Nucleus accumbens (tissue), 56 donors: ENCODE results near the gene TIAM1.
A peak's percentile ranks its signal among the peaks of the same experiment; 100 is the strongest.

Experiments used
- DNase-seq, 56 donors: peaks; one replicate each; lab custom pipeline; 2025; lab: John Stamatoyannopoulos, UW

TIAM1 gene

DNA sequence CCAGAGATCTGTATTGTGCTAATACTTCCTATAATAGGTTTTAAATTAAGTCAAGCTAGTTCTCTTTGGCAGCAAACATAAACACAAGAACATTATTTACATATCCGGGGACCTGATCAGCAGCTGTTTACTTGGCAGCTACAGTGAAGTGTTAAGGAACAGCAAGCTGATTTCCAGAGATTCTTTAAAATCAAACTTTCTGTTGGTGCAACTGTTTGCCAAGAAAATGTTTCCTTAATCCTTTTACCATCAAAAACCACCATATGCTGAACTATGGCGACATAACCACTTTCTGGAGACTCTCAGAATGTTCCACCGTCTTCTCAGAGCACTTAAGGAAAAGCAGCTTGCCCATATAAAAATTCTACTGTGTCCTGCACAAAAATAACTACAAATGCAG lies 198.8 kb downstream of the TIAM1 start:
- DNase-seq, result no peak

DNA sequence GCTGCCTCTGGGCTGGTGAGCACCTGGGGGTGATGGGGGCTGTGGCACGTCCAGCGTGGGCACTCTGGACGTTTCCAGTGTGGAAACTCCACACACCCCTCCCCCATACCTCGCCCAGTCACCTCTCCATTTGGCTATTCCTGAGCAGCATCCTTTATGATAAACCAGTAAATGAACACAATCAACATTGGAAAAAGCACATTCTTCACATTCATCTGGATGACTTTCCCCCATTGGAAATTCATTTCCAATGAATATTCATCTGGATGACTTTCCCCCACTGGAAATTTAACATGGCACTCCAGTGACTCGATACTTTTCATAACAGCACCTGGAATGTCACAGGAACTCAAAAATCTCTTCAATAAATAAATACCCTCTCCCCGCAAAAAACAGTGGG lies 201.0 kb downstream of the TIAM1 start:
- no peak for DNase-seq

DNA sequence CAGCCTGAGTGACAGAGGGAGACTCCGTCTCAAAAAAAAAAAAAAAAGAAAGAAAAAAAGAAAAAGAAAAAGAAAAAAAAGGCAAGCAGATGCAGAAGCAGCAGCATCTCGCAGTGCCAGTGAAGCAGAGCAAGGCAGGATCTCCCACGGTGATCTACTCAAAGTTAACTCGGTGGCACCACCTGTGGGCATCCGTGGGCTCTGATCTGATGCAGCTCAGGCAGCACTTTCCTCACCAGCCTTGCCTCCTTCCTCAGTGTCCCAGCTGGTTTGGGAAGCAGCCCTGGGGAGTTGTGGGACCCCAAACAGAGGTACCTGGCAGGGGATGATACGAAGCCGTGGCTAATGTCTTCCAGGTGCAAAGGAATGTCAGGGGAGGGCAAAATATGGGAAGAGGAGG lies 201.5 kb downstream of the TIAM1 start:
- DNase-seq, result peak in 4 of 56 donors; percentile 9 to 24 (median 14)

DNA sequence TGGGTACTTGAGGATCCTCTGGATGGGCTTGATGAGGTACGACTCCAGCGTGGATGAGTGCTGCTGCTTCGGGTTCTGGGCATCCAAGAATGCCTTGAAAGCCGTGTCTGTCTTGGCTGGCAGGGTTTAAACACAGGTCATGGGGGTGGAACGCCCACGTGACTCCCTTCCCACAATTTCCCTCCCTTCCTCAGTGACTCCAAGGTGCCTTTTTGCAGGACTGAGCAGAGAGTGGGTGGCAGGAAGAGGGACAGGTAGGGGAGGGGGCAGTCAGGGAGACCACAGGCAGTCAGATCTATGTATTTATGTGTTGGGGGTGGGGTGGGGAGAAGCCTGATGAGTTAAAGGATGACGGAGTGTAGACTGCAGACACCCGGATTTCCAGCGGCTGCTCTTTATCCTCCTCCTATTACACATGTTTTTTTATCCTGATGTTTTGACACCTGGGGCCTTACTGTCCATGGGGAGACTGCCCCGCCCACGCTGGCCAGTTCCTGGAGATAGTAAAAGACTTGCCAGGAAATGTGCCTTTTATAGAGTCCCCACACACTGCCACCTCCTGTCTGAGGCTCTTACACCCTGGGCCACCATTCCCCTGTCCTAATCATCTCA lies 202.6 kb downstream of the TIAM1 start:
- no peak for DNase-seq

DNA sequence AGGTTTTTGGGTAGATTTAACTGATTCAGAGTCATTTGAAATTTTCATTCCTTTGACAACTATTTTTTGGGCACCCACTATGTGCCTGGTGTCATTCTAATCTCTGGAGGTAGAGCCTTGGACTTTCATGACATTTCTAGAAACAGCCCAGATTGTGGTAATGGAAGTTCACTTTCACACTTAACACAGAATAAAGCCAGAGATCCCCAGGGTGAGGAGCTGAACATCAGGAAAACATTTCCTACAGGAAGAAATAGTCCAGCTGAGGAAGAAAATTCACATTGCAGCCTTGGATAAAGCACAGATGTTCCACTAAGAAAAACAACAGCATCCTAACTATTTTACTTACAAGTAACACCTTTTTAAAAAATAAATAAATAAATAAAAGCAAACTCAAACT lies 203.4 kb downstream of the TIAM1 start:
- DNase-seq, result no peak

DNA sequence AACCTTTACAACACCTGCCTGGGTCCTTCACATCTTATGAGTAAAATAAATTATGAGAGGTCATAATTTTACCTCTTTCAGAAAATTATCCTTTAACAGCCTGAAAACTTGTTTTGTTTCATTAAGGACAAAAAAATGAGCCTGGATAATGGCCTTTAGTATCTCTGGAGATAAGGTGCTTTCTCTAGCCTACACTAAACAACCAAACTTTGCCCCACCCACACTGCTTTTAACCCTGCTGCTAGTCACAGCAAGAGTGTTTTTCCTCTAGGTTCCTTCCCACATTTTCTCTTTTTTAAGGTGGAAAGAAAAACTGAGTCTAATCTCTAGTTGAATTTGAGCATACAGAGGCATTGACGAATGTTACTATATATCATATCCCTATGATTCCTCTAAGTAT lies 204.0 kb downstream of the TIAM1 start:
- DNase-seq, result no peak

DNA sequence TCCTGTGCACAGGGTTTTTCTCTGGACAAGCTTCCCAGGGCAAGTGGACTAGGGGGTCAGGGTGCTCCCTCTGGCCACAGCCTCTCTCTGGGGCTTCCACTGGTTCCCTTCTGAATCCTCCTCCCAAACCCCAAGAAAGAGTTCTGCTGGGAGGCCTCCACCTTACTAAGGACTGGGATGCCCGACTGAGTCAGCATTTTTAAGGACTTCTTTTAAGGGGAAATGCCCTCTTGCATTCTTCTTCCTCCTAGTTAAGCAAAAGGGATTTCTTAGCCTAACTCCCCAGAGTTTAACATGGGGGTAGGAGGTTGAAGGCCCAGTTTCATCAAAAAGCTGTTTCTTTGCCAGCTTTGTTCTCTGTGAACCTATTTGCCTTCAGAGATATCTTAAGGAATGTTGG lies 206.1 kb downstream of the TIAM1 start:
- no peak for DNase-seq

DNA sequence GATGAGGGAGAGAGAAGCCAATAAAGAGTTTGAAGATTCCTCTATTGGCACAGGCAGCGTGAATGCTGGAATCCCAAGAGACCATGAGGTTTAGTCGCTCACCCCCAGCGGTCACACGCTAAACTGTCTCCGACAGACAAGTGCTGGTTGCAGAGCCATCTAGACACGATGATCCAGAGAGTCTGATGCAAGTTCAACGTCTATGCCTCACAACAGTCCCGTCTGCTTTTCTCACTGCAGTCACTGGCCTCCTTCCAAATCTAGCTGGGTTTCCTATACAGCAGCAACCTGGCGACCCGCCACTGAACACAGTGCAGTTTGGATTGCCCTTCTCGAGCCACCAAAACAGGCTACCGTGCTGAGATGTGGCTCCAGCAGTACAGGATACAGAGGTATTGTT lies 207.2 kb downstream of the TIAM1 start:
- peak in 16 of 56 donors; percentile 11 to 59 (median 25) for DNase-seq

DNA sequence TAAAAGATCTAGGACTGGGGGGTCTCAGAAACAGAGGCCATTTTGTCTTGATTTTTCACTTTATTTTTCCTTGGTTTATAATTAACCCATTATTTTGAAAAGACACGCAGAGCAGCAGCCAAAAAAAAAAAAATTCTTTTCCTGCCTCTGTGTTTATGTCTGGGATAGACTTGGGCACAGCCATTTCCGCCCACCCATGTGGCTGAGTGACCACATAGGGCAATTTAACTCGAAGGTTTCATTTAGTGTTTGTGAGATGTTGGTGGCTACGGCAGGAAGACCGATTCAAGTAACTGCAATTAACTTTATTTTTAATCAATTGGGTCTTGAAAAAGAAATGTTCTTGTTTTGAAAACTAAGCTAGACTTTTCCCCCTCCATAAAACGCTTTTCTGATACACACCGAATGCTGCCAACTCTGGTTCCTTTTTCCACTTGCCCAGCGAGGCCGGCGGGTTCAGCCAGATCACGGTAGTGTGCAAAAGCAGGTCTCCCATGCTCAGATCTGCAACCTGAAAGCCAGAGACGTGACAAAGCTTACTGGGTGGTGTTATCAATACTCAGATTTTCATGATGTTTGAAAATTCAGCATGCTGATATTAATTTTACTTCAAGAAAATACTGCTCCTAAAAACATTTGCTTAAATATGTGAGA lies 208.4 kb downstream of the TIAM1 start:
- peak in 1 of 56 donors; percentile 15 for DNase-seq

DNA sequence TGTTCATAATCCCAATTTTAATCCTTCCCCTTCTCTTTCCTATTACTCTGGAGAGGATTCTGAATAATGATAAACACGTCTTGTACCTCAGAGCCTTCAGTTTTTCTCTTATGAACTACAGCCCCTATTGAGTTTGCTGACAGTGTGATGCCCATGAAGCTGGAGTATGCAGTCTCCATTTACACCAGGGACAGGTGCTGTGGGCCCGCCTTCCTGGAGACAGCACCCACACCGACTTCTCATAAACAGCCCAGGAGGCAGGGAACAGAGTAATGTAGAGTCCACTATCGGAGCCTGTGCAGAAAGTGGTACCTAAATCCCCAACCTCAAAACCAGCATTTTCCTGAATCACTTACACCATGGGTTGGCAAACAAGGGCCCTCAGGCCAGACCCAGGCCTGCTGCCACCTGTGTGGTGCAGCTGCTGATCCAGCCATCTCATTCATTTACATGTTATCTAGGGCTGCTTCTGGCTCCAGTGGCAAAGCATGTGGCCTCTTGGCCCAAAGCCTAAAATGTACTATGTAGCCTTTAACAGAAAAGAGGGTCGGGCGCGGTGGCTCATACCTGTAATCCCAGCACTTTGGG lies 210.7 kb downstream of the TIAM1 start:
- DNase-seq, result no peak

DNA sequence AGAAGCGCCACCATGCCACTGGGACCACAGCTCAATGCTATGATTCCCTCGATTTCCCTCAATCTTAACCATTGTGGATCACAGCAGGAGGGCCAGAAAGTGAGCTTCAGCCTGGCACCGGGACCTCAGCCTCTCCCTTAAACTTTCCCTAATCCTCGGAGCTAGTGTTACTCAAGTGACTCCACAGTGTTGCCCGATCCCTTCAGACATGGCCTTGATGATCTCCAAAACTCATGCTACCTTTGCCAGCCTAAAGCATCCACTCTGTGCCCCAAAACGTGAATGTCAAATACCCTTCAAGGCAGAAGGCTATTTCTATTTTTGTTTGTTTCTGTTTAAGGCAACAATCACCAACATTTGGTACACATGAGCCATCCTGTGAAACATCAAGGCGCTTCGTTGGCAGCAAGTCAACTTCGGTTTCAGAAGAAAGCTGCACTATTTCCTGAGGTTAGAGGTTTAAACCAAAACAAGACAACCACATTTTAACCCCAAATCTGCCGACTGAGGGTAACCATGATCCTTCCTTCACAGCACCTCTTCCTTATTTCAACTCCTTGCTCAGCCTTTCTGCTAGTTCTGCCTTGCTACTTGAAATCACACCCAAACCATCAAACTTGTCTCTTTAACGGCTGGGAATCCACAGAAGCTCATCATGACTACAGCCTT lies 211.4 kb downstream of the TIAM1 start:
- peak in 3 of 56 donors; percentile 19 to 39 (median 23) for DNase-seq

DNA sequence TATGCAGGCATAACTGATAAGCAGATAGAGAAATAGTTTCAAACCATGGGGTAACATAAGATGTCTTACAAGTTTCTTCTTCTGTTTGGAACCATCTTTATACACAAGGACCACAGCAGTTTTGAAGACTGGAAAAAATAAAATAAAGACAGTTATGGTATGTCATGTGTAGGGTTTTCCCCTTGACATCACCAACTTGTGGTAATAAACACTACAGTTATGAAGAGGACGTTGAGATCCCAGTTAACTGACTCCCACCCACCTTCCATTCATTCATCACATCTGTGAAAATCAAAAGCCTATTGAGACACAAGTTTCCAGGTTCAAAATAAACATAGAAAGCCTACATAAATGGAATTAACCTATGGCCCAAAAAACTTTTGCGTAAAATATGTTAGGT lies 213.2 kb downstream of the TIAM1 start:
- DNase-seq, result no peak

DNA sequence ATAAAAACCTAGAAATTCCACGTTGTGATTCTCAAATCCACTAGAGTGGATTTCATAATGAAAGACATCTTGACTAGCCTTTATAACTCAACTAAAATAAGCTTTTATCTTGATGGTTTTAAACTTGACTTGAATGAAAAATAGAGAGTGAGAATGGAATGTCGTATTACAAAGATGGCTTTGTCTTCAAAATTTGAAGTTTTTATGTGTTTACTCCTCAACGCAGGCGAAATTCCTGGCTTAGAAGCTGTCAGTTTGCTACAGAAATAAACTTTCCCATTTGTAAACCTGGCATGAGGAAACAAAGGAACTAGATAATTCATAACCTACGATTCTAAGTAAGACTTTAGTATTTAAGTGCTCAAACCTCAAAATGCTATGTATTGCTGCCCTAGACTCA lies 215.8 kb downstream of the TIAM1 start:
- no peak for DNase-seq

DNA sequence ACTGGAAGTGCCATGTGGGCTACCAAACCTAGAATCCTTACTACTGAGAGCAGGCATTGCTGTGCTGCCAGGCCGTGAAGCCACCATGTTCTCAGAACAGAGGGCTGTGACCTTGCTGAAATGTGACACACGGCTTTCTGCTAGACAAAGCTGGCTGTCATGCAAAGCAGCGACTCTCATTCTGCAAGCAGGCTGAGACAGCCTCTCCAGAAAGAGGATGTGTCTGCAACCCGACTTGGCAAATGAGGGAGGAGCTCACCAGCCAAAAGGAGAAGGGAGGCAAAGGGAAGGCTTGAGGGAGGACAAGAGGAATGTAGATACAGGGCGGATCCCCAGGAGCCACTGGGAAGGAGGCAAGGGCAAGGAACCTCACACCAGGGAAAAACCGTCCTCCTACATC lies 220.1 kb downstream of the TIAM1 start:
- DNase-seq, result peak in 16 of 56 donors; percentile 17 to 65 (median 30)

DNA sequence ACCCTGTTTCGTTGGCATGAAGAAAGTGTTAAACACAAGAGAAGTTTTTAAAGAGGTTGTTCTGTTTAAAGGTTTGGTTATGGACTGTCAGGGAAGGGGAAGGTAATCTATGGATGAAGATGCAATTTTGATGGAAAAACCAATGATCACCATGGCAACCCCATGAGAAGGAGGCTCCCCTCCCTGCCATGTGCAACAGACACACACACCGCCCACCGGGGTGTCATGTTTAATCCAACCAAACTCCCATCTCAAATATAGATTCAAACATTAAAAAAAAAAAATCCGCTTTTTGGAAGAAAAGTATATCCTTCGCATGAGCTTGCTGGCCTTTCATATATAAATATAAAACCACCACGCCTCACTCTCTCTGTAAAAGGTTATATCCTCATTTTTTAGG lies 224.9 kb downstream of the TIAM1 start:
- DNase-seq, result peak in 5 of 56 donors; percentile 17 to 36 (median 23)

DNA sequence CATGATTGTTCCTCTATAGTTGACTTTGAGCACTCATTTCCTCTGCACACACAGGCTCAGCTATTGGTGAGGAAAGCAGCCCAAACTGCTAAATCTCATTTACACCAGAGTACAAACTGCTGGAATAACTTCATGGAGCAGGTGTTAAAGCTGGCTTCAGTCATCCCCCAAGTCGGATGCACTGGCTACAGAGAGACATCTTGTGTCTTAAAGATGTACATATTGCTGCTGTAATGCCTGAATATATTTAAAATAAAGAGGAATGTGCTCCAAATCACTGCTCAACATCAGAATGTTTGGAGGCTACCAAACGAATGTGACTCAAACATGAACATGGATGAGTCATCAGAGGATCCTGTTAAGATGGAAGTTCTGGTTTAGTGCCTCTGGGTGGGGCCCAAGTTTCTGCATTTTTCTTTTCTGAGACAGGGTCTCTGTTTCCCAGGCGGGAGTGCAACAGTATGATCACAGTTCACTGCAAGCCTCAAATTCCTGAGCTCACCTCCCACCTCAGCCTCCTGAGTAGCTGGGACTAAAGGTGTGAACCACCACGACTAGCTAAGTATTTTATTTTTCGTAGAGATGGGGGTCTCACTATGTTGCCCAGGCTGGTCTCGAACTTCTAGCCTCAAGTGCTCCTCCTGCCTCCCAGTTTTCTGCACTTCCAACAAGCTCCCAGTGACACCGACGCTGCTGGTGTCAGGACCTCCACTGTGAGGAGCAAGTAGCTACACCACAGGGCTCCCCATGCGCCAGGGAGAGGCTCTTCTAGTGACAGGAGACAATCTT lies 226.7 kb downstream of the TIAM1 start:
- DNase-seq, result no peak

DNA sequence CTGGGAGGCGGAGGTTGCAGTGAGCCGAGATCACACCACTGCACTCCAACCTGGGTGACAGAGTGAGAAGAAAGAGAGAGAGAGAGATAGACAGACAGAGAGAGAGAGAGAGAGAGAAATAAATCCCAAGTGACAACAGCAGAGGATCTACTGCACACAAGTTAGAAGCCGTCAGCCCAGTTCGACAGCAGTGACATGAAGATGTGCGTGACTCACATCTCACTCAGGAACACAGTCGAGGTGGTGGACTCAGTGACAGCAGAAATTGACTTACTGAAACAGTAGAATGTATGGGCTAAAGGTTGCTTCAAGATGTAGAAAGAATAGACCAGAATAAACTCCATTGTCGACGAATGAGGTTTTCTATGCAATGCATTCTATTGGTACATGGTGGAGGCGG lies 228.8 kb downstream of the TIAM1 start:
- DNase-seq, result peak in 9 of 56 donors; percentile 12 to 37 (median 30)

DNA sequence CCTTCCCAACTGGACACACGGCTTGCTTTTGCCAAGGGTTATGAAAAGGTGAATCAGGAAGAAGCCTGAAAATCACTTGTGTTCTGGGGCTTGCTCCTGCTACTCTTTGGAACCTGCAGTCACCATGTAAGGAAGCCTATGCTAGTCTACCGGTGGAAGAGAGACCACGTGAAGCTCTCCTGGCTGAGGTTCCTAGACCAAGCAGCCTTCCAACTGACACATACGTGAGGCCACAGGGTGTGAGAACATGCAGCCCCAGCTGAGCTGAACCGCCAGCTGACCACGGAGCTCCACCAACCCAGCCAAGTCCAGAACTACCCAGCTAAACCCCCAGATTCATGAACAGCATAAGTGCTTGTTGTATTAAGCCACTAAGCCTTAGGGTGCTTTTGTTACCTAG lies 233.0 kb downstream of the TIAM1 start:
- no peak for DNase-seq

DNA sequence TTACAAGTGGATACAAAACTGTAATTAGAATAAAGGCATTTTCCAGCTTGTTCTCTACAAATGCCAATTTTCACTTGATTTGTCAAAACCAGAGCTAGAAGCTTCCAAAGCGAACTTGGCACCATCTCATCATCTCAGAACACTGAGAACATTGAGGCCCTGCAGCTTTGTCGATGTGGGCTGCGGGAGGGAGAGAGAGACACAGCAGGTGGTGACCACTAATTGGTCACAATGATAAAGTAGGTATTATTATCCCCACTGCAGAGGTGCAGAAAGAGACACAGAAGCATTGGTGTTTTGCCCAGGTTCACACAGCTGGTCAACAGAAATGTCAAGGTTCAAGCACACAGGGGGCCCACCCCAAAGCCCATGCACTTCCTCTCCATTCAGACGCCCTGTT lies 233.6 kb downstream of the TIAM1 start:
- DNase-seq, result peak in 34 of 56 donors; percentile 18 to 56 (median 35)

DNA sequence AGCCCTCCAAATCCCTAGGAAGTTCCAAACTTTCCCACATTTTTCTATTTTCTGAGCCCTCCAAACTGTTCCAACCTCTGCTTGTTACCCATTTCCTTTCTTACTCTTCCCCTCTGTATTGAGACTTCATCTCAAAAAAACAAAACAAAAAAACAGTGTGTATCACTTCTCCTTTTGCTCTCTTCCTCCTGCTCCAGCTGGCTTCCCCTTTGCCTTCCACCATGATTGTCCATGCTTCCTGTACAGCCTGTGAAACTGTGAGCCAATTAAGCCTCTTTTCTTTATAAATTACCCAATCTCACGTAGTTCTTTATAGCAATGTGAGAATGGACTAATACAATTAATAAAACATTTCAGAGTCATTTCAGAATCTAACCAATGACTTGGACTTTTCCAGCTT lies 236.2 kb downstream of the TIAM1 start:
- DNase-seq, result no peak
